Uterus (tissue), 4 donors: ENCODE results near the gene DDX23. TPM values are rescaled to one million over a fixed set of nuclear protein-coding genes. Genes with fewer than 3 reads are reported as not detected.

ENCODE experiments used
- DNase-seq, 2 donors: peaks; one replicate each; pipeline ENCODE4 v3.0.0-alpha.2; 2019 to 2020
- H3K27ac ChIP-seq, 2 donors: fragments of 200-600 bp; sonication (generic); 1 replicate in 1 of 2; 2 replicates in 1 of 2; pipeline ENCODE4 v1.5.1; 2016 to 2018
- H3K27me3 ChIP-seq, 2 donors: fragments of 200-600 bp; sonication (generic); one replicate each; pipeline ENCODE4 v1.5.1; 2018 to 2019; ENCODE audit warnings: control low read depth in 1 of 2
- H3K36me3 ChIP-seq, 2 donors: fragments of 200-600 bp; sonication (generic); one replicate each; pipeline ENCODE4 v1.5.1; 2019; ENCODE audit warnings: control low read depth in 1 of 2
- H3K4me1 ChIP-seq, 2 donors: fragments of 200-600 bp; sonication (generic); one replicate each; pipeline ENCODE4 v1.5.1; 2018 to 2019; ENCODE audit warnings: control low read depth in 1 of 2
- H3K4me3 ChIP-seq, 2 donors: fragments of 200-600 bp; sonication (generic); 1 replicate in 1 of 2; 2 replicates in 1 of 2; pipeline ENCODE4 v1.5.1; 2018 to 2019; ENCODE audit warnings: mild to moderate bottlenecking in 1 of 2
- H3K9me3 ChIP-seq, 2 donors: fragments of 200-600 bp; sonication (generic); one replicate each; pipeline ENCODE4 v1.5.1; 2019; ENCODE audit warnings: control low read depth in 1 of 2
- POLR2A ChIP-seq, 2 donors: fragments of 450-650 bp; IDR thresholded peaks; one replicate each; pipeline ENCODE4 v1.6.1; 2016; ENCODE audit warnings: antibody characterized with exemption in 2 of 2, mild to moderate bottlenecking in 1 of 2, moderate library complexity in 1 of 2
- intact Hi-C: fragments of 100-400 bp; cut with DNase I; formaldehyde crosslinking; loops from one replicate; pipeline ENCODE4 v1.15.1; 2023; ENCODE audit warnings: low total_unique reads
- total RNA-seq, 4 donors: library from RNA; depleted of rRNA in 3 of 4; stranded (reverse); fragments of >200 nt in 3 of 4; gene quantifications; one replicate each; pipeline versions ENCODE4 v1.1.0 to v1.2.4, GENCODE V29; 2014 to 2023
- TF ChIP-seq, protein P1 (sequence below), 4 experiments: fragments of 200-600 bp in 2 of 4; fragments of 450-650 bp in 2 of 4; sonication (generic) in 2 of 4; IDR thresholded peaks; one replicate each; pipeline ENCODE4 v1.5.1; 2016 to 2019; ENCODE audit warnings: antibody characterized with exemption in 4 of 4, mild to moderate bottlenecking in 2 of 4, moderate library complexity in 1 of 4
- donor health status: DM: yes; HTN: yes; CAD: no.

Gene DDX23
- total RNA-seq, 4 donors from 2014 or later = 43.8 to 238 (median 81.8) TPM

DNA sequence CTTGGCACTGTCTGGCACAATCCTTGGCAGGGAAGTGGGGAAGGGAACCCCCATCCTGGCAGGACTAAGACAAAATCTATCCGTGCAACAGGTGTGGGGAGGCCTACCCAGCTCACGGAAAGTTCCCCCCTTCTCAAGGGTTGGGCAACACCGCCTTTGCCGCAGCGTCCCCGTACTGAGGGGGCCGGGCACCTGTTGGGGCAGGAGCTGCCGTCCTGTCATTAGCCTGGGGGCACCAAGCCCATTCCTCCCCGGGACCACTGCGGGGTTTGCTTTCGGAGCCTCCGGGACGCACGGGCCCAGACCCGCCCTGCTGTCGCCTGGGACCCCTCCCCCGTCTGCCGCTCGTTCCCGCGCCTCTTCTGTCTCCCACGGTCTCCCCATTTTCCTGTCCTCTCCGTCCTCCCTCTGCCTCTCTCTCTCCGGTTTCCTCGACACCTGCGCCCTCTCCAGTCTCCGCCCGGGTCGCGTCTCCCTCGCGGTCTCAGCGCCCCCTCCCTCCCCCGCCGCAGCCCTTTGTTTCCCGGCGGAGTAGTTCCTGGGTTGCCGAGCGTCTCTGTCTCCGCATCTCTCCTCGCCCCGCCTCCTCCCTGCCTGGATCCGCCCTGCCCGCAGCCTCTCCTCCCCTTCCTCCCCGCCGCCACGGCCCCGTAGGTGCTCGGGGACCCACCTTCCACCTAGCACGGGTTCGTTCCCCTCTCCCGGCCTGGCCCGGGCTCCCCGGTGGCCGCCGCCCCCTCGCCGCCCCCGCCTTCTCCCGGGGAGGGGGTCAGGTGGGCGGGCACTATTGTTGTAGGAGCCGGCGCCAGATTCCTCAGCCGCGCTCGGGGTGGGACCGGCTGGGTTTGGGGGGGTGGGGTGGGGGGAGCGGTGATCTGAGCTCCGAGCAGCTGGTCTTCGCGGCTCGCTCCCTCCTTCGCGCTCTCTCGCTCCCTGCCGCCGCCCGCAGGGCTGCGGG lies 33.8 kb downstream of the DDX23 start, which contains the start of gene CACNB3:
Gene CACNB3, plus strand, starts transcription at position 624 of the 958 bp plus-strand sequence. CDS start 434 bp downstream, outside the sequence.
- H3K9me3 ChIP-seq = no peaks in the 10 kb centered on the region
- H3K27ac ChIP-seq = peak within 1 kb of the TSS; percentile 78 to 84
- peak within 1 kb of the TSS; percentile 62 to 74 for H3K4me3 ChIP-seq
- H3K27me3 ChIP-seq = no peaks in the 10 kb centered on the region
- TF ChIP-seq, protein P1, sequence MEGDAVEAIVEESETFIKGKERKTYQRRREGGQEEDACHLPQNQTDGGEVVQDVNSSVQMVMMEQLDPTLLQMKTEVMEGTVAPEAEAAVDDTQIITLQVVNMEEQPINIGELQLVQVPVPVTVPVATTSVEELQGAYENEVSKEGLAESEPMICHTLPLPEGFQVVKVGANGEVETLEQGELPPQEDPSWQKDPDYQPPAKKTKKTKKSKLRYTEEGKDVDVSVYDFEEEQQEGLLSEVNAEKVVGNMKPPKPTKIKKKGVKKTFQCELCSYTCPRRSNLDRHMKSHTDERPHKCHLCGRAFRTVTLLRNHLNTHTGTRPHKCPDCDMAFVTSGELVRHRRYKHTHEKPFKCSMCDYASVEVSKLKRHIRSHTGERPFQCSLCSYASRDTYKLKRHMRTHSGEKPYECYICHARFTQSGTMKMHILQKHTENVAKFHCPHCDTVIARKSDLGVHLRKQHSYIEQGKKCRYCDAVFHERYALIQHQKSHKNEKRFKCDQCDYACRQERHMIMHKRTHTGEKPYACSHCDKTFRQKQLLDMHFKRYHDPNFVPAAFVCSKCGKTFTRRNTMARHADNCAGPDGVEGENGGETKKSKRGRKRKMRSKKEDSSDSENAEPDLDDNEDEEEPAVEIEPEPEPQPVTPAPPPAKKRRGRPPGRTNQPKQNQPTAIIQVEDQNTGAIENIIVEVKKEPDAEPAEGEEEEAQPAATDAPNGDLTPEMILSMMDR (IDR thresholded peaks at IDR 0.05) = no peak
- peak in 1 of 2 donors; percentile 38 for TF ChIP-seq POLR2A (IDR thresholded peaks at IDR 0.05)
- peak; percentile 77 to 84 for DNase-seq
- peaks cover 0 to 7% of the 10 kb centered on the region in 2 donors for H3K4me1 ChIP-seq
- intact Hi-C loops = no loop called here
- H3K36me3 ChIP-seq = no peaks in the 10 kb centered on the region

DNA sequence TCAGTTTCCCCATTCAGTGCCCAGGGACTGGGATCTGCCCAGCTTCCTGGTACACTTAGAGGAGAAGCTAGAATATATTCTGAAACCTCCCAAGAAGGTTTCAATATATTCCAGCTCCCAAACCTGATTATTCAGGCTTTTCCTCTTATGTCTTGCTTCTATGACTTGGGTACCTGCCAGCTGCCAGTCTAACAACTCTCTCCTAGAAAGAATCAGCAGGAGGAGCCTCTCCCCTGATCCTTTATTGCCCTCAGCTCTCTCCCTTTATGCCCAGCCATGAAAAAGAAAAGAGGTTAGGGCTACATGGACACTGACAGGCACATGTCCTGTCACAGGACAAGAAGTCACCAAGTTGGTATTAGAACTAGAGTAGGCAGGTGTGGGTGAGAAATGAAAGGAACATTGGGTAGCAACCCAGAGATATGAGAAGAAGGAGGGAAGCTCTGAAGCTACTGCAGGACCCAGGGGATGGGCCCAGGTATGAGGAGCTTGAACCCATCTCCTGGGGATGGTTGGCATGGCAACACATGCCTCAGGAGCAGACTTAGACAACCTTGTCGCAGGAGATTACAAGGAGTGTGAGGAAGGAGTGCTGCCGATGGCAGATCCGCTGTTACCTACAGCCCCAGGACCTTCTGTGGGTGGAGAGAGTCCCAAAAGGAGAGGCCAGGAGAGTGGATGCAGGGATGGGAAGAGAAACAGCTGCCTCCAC lies 35.7 kb downstream of the DDX23 start:
- no peaks in the 10 kb centered on the region for H3K9me3 ChIP-seq
- no peaks in the 10 kb centered on the region for H3K27me3 ChIP-seq
- peaks cover 7 to 10% of the 10 kb centered on the region in 2 donors for H3K4me1 ChIP-seq
- H3K27ac ChIP-seq = peak overlapping the region; percentile 97 to 98
- H3K36me3 ChIP-seq = no peaks in the 10 kb centered on the region
- peak overlapping the region; percentile 72 to 97 for H3K4me3 ChIP-seq
- intact Hi-C loops = no loop called here
- no peak for TF ChIP-seq POLR2A (IDR thresholded peaks at IDR 0.05)
- TF ChIP-seq, protein P1 (IDR thresholded peaks at IDR 0.05) = no peak
- no peak for DNase-seq

- H3K27me3 ChIP-seq = no peaks in the 10 kb centered on the region
- TF ChIP-seq, protein P1 (IDR thresholded peaks at IDR 0.05) = no peak
- peak; percentile 44 to 70 for TF ChIP-seq POLR2A (IDR thresholded peaks at IDR 0.05)
- peak overlapping the region; percentile 97 to 98 for H3K27ac ChIP-seq
- peak; percentile 80 to 82 for DNase-seq
- no peaks in the 10 kb centered on the region for H3K36me3 ChIP-seq
- H3K4me1 ChIP-seq = peaks cover 7 to 12% of the 10 kb centered on the region in 2 donors
- intact Hi-C loops = no loop called here
- peak overlapping the region; percentile 72 to 97 for H3K4me3 ChIP-seq
- H3K9me3 ChIP-seq = no peaks in the 10 kb centered on the region
Measured at GRCh38 chr12:48815126-48816110, 36.5 kb downstream of the DDX23 start.

DNA sequence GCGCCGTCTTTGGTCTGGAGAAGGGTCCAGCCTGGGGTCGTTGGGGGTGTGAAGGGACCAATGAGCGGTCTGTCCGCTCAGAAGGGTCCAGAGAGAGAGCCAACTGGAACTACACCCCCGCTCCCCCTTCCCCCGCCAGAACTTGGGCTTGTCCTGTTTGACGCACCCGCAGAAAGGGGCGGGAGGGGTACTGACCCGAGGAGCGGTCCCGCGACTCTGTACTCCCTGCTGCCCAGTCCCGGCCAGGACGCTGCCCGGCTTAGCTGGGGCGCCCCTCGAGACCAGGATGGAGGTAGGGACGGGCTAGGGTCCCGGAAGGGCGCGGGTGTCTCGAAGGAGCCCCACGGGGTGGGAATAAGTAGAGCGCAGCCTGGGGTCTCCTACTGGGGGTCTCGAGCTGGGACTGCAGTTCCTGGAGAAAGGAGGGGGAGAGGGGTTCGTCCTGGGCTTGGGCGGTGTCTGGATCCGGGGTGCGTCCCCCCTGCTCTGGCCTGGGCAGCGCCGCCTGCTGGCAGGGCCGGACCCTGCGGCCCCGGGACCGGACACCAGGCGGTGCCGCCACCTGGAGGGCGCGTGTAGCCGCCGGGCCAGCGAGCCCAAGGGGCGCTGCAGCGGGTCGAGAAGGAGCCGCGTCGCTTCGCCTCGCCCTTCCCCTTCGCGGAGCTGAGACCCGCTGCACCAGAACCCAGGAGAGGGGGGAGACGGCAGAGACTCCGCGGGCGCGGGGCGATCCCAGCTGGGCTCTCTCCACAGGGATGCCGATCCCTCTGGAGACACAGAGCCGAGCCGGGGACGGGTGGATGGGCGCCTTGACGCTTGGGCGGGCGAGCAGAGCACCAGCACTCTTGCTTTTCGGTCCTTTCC lies 37.5 kb downstream of the DDX23 start:
- intact Hi-C loops = no loop called here
- H3K4me3 ChIP-seq = peak overlapping the region; percentile 72 to 97
- H3K36me3 ChIP-seq = no peaks in the 10 kb centered on the region
- DNase-seq = peak; percentile 86 to 87
- H3K27me3 ChIP-seq = no peaks in the 10 kb centered on the region
- peak overlapping the region; percentile 97 to 98 for H3K27ac ChIP-seq
- peak; percentile 19 to 63 for TF ChIP-seq POLR2A (IDR thresholded peaks at IDR 0.05)
- TF ChIP-seq, protein P1 (IDR thresholded peaks at IDR 0.05) = peak; percentile 92 to 100 (median 98)
- peaks cover 7 to 12% of the 10 kb centered on the region in 2 donors for H3K4me1 ChIP-seq
- no peaks in the 10 kb centered on the region for H3K9me3 ChIP-seq
